Measurements from ENCODE around the gene NUP98.

NUP98 gene

DNA sequence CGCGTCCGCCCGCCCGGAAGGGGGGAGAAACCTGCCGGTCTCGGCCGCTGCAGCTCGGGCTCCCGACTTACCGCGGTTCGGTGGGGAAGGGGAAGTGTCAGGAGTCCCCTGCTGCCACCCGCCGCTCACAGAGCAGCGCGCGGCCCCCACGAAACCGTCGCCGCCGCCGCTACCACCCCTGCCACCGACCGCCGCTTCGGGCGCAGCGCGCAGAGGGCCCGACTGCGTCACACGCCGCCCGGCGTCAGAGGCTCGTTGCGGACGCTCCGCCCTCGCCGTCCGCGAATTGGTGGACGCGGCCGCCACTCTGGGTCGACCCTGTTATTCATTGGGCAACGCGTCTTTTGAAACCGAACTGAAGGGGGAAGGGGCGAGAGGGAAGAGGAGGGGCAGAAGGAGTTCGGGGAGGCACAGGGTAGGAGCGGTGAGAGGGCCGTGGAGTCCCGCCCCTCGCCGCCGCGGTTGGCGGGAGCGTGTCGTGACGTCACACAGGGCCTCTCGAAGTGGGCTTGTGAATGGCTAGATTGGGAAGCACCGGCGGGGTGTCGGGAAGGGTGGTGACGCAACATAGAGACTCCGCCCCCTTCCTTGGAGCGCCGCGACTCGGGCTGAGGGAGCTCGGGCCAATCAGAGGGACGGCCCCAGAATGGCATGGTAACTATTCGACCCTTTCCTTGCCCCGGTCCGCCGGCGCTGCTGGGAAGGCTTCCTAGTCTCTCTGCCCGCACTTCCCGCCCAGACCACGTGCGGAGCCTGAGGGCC, at the start of gene NUP98:
Gene NUP98 (minus strand): TSS at position 226 of the 762 bp plus-strand sequence. CDS start 15,437 bp downstream, outside the sequence.
- in situ Hi-C loops (cut with MboI; ENCODE audit: low sequenced_read_pairs): no loop called here

DNA sequence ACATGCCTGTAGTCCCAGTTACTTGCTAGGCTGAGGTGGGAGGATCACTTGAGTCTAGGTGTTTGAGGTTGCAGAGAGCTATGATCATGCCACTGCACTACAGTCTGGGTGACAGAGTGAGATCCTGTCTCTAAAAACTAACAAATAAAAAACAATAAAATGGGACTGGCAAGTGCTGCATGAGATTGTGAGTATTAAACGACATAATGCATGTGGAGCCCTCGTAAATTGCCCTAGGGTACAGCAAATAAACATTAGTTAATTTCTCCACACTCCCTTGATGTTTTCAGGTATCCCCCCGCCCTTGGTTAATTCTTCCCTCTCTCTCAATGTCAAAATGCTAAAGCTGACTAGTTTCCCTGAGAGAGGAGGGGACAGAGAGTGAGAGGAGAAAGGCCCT, 48.3 kb upstream of the NUP98 start:
- in situ Hi-C loops (cut with MboI; ENCODE audit: low sequenced_read_pairs): no loop called here

DNA sequence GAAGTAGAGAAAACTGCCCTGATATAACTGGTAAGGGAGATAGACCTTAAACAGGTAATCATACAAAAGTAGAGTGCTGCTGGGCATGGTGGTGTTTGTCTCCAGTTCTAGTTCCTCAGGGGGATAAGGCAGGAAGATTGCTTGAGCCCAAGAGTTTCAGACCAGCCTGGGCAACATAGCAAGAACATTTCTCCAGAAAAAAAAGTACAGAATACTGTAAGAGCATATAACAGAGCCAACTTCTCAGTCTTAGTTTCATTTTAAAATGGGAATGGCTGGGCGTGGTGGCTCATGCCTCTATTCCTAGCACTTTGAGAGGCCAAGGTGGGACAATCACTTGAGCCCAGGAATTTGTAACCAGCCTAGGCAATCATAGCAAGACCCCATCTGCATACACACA, 47.9 kb upstream of the NUP98 start:
- in situ Hi-C loops (cut with MboI; ENCODE audit: low sequenced_read_pairs): no loop called here

DNA sequence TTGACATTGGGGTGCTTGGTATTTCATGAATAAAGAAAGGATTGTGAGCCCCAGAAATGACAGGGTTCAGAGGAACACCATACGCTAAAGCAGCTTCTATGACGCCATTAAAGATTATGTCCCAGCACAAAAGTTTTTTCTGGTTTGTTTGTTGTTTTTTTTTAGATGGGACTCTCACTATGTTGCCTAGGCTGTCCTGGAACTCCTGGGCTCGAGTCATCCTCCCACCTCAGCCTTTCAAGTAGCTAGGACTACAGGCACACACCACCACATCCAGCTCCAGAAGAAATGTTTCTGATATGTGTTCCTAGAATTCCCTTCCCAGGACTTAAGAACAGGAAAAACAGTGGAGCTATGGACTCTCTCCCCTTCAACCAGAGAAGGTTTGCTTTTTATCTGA, 46.0 kb upstream of the NUP98 start:
- in situ Hi-C loops (cut with MboI; ENCODE audit: low sequenced_read_pairs): no loop called here

DNA sequence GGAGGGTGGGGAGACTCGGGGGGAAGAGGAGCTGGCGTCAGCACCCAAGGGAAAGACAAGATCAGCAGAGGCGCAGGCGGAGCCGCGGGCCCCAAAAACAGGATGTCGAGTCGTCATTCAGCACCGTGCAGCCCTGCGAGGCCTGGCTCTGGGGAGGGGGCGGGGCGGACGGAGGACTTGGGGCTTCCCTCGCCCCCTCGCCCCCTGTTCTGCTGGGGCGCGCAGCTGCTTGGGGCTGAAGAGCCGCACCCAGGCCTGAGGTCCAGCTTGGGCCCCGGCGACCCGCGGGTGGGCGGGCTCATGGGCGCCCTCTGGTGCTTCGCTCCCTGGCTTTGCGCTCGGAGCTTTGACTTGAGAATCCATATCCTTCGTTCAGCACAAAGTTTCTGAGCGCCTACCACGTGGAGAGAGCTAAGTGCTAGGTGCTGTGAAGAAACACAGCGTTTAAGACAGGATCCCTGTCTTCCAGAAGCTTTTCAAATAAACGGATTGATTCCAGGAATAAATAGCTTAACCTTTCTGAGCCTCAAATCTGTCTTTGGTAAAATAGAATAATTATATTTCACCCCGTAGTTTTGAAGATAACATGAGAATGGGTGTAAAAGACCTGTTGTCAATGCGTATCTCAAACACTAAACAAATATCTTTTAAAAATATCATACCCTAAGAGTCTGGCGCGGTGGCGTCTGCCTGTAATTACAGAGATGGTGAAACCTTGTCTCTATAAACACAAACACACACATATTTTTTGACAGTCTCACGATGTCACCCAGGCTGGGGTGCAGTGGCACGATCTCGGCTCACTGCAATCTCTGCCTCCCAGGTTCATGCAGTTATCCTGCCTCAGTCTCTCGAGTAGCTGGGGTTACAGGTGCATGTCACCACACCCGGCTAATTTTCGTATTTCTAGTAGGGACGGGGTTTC, 44.3 kb upstream of the NUP98 start:
- in situ Hi-C loops (cut with MboI; ENCODE audit: low sequenced_read_pairs): no loop called here

DNA sequence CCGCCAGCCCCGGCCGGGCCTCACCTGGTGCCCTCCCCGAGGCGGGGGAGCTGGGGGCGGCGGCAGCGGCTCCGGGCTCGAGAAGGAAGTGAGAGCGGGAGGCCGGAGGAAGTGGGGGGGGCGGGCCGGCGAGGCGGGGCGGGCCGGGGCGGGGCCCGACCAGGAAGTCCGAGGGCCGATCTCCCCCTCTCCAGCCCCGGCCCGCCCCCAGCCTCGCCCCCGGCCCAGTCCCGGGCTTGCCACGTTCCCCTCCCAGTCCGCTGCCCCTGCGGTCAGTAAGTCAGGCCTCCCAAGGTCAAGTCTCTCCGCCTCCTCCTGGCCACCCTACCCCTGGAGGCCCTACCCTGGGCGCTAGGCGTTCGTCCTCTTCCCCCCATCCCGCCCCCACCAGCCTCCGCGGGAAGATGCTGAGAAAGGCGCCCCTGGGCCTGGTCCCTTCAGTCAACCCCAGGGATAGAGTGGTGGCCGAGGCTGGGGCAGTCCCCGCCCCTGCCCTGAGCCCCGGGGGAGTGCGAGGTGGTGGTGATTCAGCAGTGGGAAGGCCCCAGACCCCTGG, 43.6 kb upstream of the NUP98 start, which contains the start of gene RHOG:
Gene RHOG (minus strand): TSS at position 90 of the 556 bp plus-strand sequence. CDS start 12,821 bp downstream, outside the sequence.
- in situ Hi-C loops (cut with MboI; ENCODE audit: low sequenced_read_pairs): no loop called here

DNA sequence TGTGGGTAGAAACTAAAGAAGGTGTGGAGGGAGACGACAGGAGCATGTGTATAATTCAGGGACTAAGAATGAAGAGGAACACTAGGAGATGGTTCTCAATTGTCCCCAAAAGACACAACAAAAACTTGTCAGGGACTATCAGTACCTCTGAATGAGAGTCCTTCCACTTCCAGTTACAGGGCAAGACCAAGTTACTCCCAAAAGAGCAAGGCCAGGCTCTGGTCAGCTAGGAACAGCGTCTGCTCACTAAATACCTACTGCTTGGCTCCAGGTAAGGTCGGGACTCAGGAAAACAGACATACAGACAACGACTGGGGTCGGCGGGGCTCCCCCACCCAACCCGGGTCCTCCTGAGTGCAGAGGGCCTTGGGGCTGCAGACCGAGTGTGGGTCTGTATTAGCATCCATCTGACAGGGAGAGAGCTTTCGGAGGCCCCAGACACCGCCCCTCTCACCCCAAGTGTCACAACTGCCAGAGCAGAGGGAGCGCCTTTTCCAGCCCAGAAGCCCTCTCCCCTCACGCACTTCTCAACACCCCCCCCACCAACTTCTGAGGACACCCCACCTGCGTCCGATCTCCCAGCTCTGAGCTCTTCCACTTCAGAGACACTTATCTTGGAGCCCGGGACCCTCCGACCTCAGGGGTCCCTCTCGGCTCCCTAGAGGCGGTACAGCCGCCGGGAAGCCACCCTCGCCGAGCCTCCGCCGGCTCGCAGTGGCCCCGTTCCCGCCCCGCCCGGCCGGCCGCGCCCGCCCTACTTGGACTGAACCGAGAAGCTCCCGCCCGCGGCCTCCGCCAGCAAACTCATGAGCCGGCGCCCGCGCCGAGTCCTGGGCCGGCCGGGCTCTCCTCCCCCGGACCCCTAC, 42.9 kb upstream of the NUP98 start:
- in situ Hi-C loops (cut with MboI; ENCODE audit: low sequenced_read_pairs): no loop called here

DNA sequence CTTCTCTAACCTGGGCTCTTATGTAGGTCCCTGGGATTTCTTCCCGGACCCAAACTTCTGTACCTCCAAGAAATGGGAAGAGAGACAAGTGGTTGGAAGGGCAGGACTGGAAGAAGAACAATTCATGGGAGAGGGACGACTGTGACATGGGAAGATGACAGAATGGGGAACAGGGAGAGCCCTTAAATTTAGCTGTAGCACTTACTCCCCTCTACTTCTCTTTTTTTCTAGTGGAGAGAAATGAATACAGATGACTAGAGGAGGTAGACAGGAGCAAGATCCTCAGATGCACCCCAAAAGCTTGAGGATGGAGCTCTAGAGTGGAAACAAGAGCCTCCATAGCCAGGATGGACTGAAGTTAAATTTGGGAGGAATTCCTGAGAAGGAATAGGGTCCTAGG, 41.1 kb upstream of the NUP98 start:
- in situ Hi-C loops (cut with MboI; ENCODE audit: low sequenced_read_pairs): no loop called here

DNA sequence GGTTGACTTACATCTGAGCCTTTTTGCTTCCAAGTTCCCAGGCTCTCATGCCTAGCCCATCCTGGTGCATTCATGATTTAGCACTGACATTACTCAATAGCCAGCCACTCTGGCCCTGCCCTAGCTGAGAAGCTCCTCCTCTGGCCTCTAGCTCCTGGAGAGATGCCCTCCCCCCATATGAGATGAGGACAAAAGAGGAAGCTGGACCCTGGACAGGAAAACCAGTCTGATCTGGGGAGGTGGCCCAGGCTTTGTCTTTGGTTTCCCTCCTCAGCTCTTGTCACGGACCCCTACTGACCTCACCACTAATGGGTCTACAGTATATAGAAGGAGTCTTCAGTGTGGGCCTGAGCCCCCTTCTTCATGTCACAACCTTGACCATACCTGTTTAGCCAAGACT, 40.4 kb upstream of the NUP98 start:
- in situ Hi-C loops (cut with MboI; ENCODE audit: low sequenced_read_pairs): no loop called here

DNA sequence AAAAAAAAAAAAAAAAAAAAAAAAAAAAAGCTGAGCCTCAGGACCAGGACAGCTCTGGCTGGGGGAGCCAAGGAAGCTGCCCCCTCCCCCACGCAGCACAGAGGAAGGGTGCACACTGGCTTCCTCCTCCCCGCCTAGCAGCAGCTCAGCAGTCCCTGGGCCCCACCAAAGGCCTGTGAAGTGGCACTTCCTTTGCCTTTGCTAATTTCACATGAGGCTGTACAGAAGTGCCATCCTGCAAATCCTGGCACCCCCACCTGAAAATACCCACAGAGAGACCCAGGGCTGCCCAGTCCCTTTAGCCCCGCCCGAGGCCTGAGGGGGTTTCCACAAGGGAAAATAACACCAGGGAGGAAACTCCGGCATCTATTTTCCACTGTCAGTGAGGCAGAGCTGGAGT, 39.5 kb upstream of the NUP98 start:
- in situ Hi-C loops (cut with MboI; ENCODE audit: low sequenced_read_pairs): no loop called here

DNA sequence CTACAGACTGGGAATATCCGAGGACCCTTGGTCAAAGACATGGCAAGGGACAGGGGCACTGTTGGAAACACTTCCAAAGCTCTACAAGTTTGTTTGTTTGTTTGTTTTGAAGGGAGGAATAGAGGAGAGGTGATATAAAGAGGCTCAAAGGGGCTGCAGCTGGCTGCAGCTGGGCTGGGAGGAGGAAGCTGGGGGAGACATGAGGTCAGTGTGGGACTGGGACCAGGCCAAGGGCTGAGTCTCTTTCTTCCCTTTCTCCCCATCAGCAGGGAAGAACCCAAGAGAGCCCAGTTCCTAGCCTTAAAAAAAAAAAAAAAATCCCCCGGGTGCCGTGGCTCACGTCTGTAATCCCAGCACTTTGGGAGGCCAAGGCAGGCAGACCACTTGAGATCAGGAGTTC, 38.4 kb upstream of the NUP98 start:
- in situ Hi-C loops (cut with MboI; ENCODE audit: low sequenced_read_pairs): no loop called here

DNA sequence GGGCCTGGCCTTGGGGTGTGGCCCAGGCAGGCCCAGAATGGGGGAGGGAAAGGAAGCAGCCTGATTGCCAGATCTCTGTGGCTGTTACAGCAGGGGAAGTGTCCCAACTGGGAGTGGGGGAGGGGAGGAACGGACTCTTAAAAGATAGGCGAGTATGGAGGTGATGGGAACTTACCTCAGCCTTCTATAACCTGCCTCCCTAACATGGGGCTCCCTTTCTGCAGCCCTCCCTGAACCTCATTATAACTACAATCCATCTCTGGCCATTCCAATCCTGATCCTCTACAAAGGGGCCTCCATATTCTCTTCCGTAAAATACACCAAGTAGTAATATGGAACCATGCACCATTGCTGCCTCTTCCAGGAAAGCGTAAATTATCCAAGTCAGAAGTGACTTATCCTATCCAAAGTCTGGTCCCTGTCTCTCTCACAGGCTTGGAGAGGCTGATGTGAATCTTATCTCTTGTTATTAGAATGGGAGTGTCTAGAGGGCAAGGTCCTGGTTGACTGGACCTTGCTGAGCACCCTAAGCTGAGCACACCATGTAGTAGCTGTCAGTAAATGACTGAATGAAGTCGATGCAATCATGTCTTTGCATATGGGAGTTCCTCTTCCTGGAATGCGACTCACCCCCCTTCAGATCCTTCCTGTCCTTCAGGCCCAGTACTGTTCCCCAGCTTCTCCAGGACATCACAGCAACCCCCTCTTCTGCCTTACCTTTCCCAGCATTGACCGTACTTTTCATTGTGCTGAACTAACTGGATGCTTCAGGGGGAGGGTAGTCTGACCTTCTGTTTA, 37.5 kb upstream of the NUP98 start:
- in situ Hi-C loops (cut with MboI; ENCODE audit: low sequenced_read_pairs): no loop called here

DNA sequence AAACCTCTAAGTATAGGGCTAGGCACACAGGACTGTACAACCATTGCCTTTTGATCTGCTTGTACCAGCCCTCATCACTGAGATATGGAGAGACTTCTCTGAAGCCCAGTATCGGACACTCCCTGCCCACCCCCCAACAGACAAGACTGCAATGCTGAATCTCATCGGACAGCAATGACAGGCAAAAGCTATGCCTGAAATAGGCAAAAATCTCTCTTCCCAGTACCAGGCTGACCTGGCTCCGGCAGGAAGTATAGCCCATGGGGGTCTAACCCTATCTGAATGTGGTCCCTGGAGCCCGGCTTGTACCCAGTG, 37.0 kb upstream of the NUP98 start:
- in situ Hi-C loops (cut with MboI; ENCODE audit: low sequenced_read_pairs): no loop called here

DNA sequence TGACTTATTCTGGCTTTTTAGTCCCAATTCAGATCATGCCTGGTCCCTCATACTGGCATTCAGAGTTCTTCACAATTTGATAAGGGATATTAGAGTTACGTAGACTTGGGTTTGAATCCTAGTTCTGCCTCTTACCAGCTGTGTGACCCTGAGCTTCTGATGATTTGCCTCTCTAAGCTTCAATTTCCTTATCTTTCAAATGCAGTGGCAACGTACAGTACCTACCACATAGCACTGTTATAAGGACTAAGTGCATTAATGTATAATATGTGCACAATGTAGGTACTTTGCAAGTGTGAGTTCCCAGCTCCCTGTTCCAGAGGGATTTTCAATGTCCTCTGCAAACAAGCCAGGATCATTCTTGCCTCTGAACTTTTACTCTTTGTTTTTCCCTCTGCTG, 36.1 kb upstream of the NUP98 start:
- in situ Hi-C loops (cut with MboI; ENCODE audit: low sequenced_read_pairs): no loop called here

DNA sequence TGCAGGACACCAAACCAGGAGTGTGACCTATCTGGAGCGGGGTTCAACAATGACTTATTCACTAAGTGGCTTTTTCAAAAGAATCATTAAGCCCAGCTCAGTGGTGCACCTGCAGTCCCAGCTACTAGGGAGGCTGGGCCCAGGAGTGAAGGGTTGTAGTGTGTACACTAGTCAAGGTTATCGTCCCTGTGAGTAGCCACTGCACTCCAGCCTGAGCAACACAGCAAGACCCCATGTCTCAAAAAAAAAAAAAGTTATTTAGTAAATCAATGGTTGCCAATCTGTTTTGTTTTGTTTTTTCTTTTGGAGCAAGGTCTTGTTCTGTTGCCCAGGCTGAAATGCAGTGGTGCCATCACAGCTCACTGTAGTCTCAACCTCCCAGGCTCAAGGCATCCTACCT, 35.5 kb upstream of the NUP98 start:
- in situ Hi-C loops (cut with MboI; ENCODE audit: low sequenced_read_pairs): no loop called here

DNA sequence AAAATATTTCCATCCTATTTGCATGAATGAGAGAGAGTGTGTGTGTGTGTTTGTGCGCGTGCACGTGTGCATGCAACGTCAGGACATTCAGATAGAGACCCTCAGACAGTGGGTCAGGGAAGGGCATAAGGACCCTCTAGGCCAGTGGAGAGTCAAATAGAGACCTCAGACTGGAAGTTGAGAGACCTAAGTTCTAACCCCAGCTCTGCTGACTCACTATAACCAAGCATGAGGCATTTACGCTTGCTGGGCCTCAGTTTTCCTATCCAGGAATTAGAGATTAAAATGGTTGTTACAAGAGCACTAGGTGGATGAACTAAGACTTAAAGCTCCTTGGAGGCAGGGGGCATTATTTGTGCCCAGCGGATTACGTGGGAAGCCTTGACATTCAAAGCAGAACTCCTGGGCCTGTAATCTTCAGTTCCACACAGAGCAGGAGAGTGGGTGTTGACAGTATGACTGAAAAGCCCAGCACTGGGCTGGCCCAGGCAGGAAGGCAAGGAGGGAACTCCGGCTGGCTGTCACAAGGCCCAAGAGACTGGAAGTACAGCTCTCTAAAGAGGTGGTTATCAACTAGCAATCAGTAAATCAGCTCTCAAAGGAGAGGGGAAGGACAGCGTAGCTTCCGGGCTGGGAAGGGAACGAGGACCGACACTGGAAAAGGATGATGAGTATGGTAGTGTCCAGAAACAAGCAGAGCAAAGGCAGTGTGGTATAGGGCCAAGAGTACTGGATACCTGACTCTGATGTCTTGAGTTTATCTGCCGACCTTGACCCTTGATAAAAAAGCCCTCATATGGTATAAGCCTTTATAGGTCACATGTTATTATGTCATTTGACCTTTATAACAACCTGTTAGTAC, 34.3 kb upstream of the NUP98 start:
- in situ Hi-C loops (cut with MboI; ENCODE audit: low sequenced_read_pairs): no loop called here

DNA sequence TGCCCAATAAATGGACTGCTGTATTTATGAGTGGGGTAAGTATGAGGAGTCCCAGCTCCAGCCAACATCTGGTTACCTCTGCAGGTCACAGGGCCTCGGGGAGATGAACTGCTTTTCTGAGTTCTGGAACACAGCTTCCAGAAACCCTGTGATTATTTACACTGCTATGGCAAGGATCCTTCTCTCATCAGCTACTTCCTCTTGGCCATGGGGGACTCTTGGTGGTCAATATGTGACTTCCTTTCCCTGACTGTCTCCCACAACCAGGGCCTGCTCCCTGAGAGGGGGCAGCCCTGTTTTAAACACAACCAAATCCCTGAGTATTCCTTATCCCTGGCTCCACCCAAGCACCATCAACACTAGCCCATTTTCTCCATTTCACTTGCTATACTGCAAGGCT, 33.4 kb upstream of the NUP98 start:
- in situ Hi-C loops (cut with MboI; ENCODE audit: low sequenced_read_pairs): no loop called here

DNA sequence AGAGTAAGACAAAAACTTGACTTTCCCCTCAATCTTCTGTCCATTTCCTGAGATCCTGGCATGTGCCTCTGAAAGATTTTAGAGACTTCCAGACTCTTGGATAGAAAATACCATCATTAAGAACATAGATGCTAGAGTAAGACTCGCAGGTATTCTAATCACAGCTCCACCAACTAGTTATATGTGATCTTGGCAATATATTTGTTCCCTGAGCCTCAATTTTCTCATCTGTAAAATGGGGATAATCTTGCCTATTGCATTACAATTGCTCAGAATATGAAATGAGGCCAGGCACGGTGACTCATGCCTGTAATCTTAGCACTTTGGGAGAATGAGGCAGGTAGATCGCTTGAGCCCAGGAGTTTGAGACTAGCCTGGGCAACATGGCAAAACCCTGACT, 32.7 kb upstream of the NUP98 start:
- in situ Hi-C loops (cut with MboI; ENCODE audit: low sequenced_read_pairs): no loop called here
